ENCODE data around the gene MARCHF10.
"Not testable (repeated sequence)": the region's sequence is repeated elsewhere in the genome, so short reads cannot be mapped to it uniquely, and the experiment has no call there.

MARCHF10 gene

GRCh38 chr17:62717589-62717855, 90.6 kb downstream of the MARCHF10 start:
- DNase-seq (ENCODE audit: low read depth in 2 of 2), result no peak

- no peak for DNase-seq (ENCODE audit: low read depth in 2 of 2)
Observed at GRCh38 chr17:62716834-62717588, 91.1 kb downstream of the MARCHF10 start.

GRCh38 chr17:62715882-62716390, 92.2 kb downstream of the MARCHF10 start:
- DNase-seq (ENCODE audit: low read depth in 2 of 2), result no peak

- DNase-seq (ENCODE audit: low read depth in 2 of 2), result no peak
Observed at GRCh38 chr17:62714016-62714777, 93.9 kb downstream of the MARCHF10 start.

- DNase-seq (ENCODE audit: low read depth in 2 of 2), result no peak
Observed at GRCh38 chr17:62713086-62713881, 94.8 kb downstream of the MARCHF10 start.

- no peak for DNase-seq (ENCODE audit: low read depth in 2 of 2)
Observed at GRCh38 chr17:62712171-62712581, 95.9 kb downstream of the MARCHF10 start.

- no peak for DNase-seq (ENCODE audit: low read depth in 2 of 2)
Observed at GRCh38 chr17:62708587-62708986, 99.5 kb downstream of the MARCHF10 start.

GRCh38 chr17:62707425-62707739, 100.7 kb downstream of the MARCHF10 start:
- DNase-seq (ENCODE audit: low read depth in 2 of 2), result no peak

- DNase-seq (ENCODE audit: low read depth in 2 of 2), result no peak
Observed at GRCh38 chr17:62706598-62707424, 101.3 kb downstream of the MARCHF10 start.

GRCh38 chr17:62705778-62706597, 102.1 kb downstream of the MARCHF10 start:
- DNase-seq (ENCODE audit: low read depth in 2 of 2), result no peak

GRCh38 chr17:62705156-62705777, 102.8 kb downstream of the MARCHF10 start:
- DNase-seq (ENCODE audit: low read depth in 2 of 2), result no peak

GRCh38 chr17:62704381-62704971, 103.6 kb downstream of the MARCHF10 start:
- DNase-seq (ENCODE audit: low read depth in 2 of 2), result no peak

- DNase-seq (ENCODE audit: low read depth in 2 of 2), result peak; percentile 41 to 45
Observed at GRCh38 chr17:62703776-62704380, 104.2 kb downstream of the MARCHF10 start.

- DNase-seq (ENCODE audit: low read depth in 2 of 2), result no peak
Observed at GRCh38 chr17:62703261-62703775, 104.8 kb downstream of the MARCHF10 start.

GRCh38 chr17:62702746-62703260, 105.3 kb downstream of the MARCHF10 start:
- no peak for DNase-seq (ENCODE audit: low read depth in 2 of 2)

GRCh38 chr17:62701706-62702085, 106.4 kb downstream of the MARCHF10 start:
- DNase-seq (ENCODE audit: low read depth in 2 of 2), result no peak

- DNase-seq (ENCODE audit: low read depth in 2 of 2), result no peak
Observed at GRCh38 chr17:62700964-62701705, 107.0 kb downstream of the MARCHF10 start.

GRCh38 chr17:62698459-62698858, 109.7 kb downstream of the MARCHF10 start:
- DNase-seq (ENCODE audit: low read depth in 2 of 2), result not testable (repeated sequence)
